Colonic mucosa (tissue), 4 donors: ENCODE results near the gene CACNG3. TPM values are rescaled to one million over a fixed set of nuclear protein-coding genes. Genes with fewer than 3 reads are reported as not detected.

Experiments used
- DNase-seq: peaks from one replicate; pipeline ENCODE4 v3.0.0-alpha.2; 2020
- H3K27ac ChIP-seq: fragments of 200-600 bp; one replicate; pipeline ENCODE4 v1.8.0; 2021
- H3K27me3 ChIP-seq: fragments of 200-600 bp; one replicate; pipeline ENCODE4 v1.8.0; 2021
- H3K36me3 ChIP-seq: fragments of 200-600 bp; one replicate; pipeline ENCODE4 v1.8.0; 2021
- H3K4me1 ChIP-seq: fragments of 200-600 bp; one replicate; pipeline ENCODE4 v1.8.0; 2021; ENCODE audit warnings: mild to moderate bottlenecking
- H3K4me3 ChIP-seq: fragments of 200-600 bp; one replicate; pipeline ENCODE4 v1.8.0; 2021
- H3K9ac ChIP-seq, 2 donors: one replicate each; pipeline ENCODE4 v1.7.0; 2013; ENCODE audit warnings: control low read depth in 2 of 2, low read depth in 2 of 2, low read length in 2 of 2
- H3K9me3 ChIP-seq: fragments of 200-600 bp; one replicate; pipeline ENCODE4 v1.8.0; 2021
- intact Hi-C: fragments of 100-400 bp; cut with DNase I; formaldehyde crosslinking; loops from one replicate; pipeline ENCODE4 v1.14.1; 2022
- total RNA-seq, 2 donors: library from RNA; stranded (reverse); fragmentation: NEBNext Ultra II Directional in 1 of 2; extraction: Animal tissue kit (Norgen Biotek cat#: 25700) in 1 of 2; gene quantifications; one replicate each; pipeline ENCODE4 v1.2.1, GENCODE V29; 2021
- TF ChIP-seq, protein P1 (sequence below): fragments of 200-600 bp; IDR thresholded peaks from one replicate; pipeline ENCODE4 v1.8.0; 2022; ENCODE audit warnings: antibody characterized with exemption, mild to moderate bottlenecking
- donor health status: healthy.
- donor health status: DM: no; HTN: no; CAD: no.
- donor health status: DM: no; HTN: no; CAD: no.

The CACNG3 gene
- total RNA-seq, 2 donors from 2014 or later = not detected

DNA sequence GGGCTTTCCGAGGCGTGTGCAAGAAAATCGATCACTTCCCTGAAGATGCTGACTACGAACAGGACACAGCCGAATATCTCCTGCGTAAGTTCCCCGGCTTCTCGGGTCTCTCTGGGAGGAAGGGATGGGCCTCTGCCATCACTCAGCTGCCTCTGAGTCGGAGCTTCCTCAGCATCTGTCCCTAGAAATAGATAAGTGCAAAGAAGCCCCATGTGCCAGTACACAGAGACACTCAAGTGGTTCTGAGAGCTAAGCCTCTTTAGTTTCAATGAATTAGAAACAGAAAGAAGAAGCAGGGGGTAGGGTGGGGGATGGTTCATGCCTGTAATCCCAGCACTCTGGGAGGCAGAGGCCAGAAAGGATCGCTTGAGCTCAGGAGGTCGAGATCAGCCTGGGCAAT is 90.6 kb downstream of the CACNG3 start:
- DNase-seq = no peak
- Histone ChIP-seq H3K9ac (no peak overlapping the region), H3K27me3 (no peaks in the 10 kb centered on the region), H3K9me3 (no peaks in the 10 kb centered on the region), H3K4me1 (no peaks in the 10 kb centered on the region), H3K36me3 (no peaks in the 10 kb centered on the region), H3K27ac (no peak overlapping the region), H3K4me3 (no peak overlapping the region)
- intact Hi-C loops = no loop called here
- TF ChIP-seq, protein P1, sequence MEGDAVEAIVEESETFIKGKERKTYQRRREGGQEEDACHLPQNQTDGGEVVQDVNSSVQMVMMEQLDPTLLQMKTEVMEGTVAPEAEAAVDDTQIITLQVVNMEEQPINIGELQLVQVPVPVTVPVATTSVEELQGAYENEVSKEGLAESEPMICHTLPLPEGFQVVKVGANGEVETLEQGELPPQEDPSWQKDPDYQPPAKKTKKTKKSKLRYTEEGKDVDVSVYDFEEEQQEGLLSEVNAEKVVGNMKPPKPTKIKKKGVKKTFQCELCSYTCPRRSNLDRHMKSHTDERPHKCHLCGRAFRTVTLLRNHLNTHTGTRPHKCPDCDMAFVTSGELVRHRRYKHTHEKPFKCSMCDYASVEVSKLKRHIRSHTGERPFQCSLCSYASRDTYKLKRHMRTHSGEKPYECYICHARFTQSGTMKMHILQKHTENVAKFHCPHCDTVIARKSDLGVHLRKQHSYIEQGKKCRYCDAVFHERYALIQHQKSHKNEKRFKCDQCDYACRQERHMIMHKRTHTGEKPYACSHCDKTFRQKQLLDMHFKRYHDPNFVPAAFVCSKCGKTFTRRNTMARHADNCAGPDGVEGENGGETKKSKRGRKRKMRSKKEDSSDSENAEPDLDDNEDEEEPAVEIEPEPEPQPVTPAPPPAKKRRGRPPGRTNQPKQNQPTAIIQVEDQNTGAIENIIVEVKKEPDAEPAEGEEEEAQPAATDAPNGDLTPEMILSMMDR = no peak

DNA sequence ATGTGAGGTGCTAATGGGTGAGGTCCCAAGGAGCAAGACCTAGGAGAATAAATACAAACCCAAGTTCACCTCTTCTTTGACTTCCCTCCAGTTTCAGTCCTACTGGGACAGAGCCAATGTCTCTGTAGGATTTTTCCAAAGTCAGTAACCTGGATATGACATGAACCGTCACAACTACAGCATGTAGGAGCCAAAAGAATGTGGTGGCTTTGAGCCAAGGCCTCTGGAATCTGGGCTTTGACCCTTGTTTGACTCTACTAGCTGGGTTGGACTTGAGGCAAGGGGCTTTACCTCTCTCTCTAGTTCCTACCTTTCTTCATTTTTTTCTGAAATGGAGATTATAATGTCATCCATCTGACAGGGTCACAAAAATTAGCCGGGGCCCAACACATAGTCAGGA is 91.4 kb downstream of the CACNG3 start:
- Histone ChIP-seq H3K36me3 (no peaks in the 10 kb centered on the region), H3K9ac (no peak overlapping the region), H3K4me3 (no peak overlapping the region), H3K27me3 (no peaks in the 10 kb centered on the region), H3K4me1 (no peaks in the 10 kb centered on the region), H3K27ac (no peak overlapping the region), H3K9me3 (no peaks in the 10 kb centered on the region)
- TF ChIP-seq, protein P1 = no peak
- intact Hi-C loops = no loop called here
- DNase-seq = no peak

- Histone ChIP-seq H3K9ac (no peak overlapping the region), H3K9me3 (no peaks in the 10 kb centered on the region), H3K27ac (no peak overlapping the region), H3K36me3 (no peaks in the 10 kb centered on the region), H3K27me3 (no peaks in the 10 kb centered on the region), H3K4me3 (no peak overlapping the region), H3K4me1 (no peaks in the 10 kb centered on the region)
- DNase-seq = no peak
- TF ChIP-seq, protein P1 = no peak
- intact Hi-C loops = no loop called here
Observed at GRCh38 chr16:24348545-24349290, 92.6 kb downstream of the CACNG3 start.

DNA sequence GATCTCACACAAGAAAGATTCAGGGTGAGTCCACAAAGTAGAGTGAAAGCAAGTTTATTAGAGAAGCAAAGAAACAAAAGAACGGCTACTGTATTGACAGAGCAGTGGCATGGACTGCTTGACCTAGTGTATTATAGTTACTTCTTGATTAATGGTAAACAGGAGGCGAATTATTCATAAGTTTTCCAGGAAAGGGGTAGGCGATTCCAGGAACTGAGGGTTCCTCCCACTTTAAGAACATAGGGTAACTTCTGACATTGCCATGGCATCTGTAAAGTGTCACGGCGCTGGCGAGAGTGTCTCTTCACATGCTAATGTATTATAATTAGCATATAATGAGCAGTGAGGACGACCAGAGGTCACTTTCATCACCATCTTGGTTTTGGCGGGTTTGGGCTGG is 93.2 kb downstream of the CACNG3 start:
- Histone ChIP-seq H3K9me3 (no peaks in the 10 kb centered on the region), H3K27me3 (no peaks in the 10 kb centered on the region), H3K27ac (no peak overlapping the region), H3K36me3 (no peaks in the 10 kb centered on the region), H3K9ac (no peak overlapping the region), H3K4me3 (no peak overlapping the region), H3K4me1 (no peaks in the 10 kb centered on the region)
- TF ChIP-seq, protein P1 = no peak
- DNase-seq = no peak
- intact Hi-C loops = no loop called here

- Histone ChIP-seq H3K27me3 (no peaks in the 10 kb centered on the region), H3K27ac (no peak overlapping the region), H3K9ac (no peak overlapping the region), H3K9me3 (no peaks in the 10 kb centered on the region), H3K36me3 (no peaks in the 10 kb centered on the region), H3K4me3 (no peak overlapping the region), H3K4me1 (no peaks in the 10 kb centered on the region)
- intact Hi-C loops = no loop called here
- DNase-seq = no peak
- TF ChIP-seq, protein P1 = no peak
Observed at GRCh38 chr16:24352746-24353145, 96.6 kb downstream of the CACNG3 start.
